Naive thymus-derived CD4-positive, alpha-beta T cell (primary cell): ENCODE data around the gene GOT2. TPM values are rescaled to one million over a fixed set of nuclear protein-coding genes. Genes with fewer than 3 reads are reported as not detected.
A peak's percentile ranks its signal among the peaks of the same experiment; 100 is the strongest.
"Not testable (repeated sequence)": the region's sequence is repeated elsewhere in the genome, so short reads cannot be mapped to it uniquely, and the experiment has no call there.

Experiments used
- ATAC-seq: fragments of 150-1000 bp; cut with Tn5 transposase; 2 replicates; pipeline ENCODE4 v1.10.0; 2021; ENCODE audit warnings: mild to moderate bottlenecking, moderate library complexity
- CTCF ChIA-PET: fragments of 350-600 bp; sonication (Branson Sonifier 250); formaldehyde crosslinking; loops from one replicate; lab custom pipeline; 2021; ENCODE audit warnings: antibody characterized with exemption; lab: Charles Lee
- POLR2A ChIA-PET: fragments of 350-600 bp; sonication (Branson Sonifier 250); formaldehyde crosslinking; loops from one replicate; lab custom pipeline; 2021; ENCODE audit warnings: antibody characterized with exemption, inconsistent platforms; lab: Charles Lee
- DNase-seq, 9 donors: peaks; one replicate each; pipeline versions ENCODE4 v3.0.0 to v3.0.0-alpha.2; 2020 to 2022; ENCODE audit warnings: mixed read lengths in 1 of 9
- H3K27ac ChIP-seq: one replicate; pipeline ENCODE4 v1.7.0; 2013; ENCODE audit warnings: mild to moderate bottlenecking, low read depth, low read length, moderate library complexity
- H3K27me3 ChIP-seq, 2 donors: one replicate each; pipeline ENCODE4 v1.7.0; 2013; ENCODE audit warnings: low read length in 2 of 2, mild to moderate bottlenecking in 2 of 2, moderate library complexity in 2 of 2; ENCODE audit not compliant: control insufficient read depth in 2 of 2, insufficient read depth in 2 of 2
- H3K36me3 ChIP-seq, 3 experiments: 1 replicate in 2 of 3; 2 replicates in 1 of 3; pipeline ENCODE4 v1.7.0; 2013; ENCODE audit warnings: low read length in 3 of 3, mild to moderate bottlenecking in 3 of 3, moderate library complexity in 1 of 3; ENCODE audit not compliant: insufficient read depth in 3 of 3, control insufficient read depth in 2 of 3
- H3K4me1 ChIP-seq, 2 donors: one replicate each; pipeline ENCODE4 v1.7.0; 2013; ENCODE audit warnings: low read length in 2 of 2, mild to moderate bottlenecking in 2 of 2, moderate library complexity in 1 of 2; ENCODE audit not compliant: control insufficient read depth in 2 of 2, insufficient read depth in 2 of 2
- H3K4me3 ChIP-seq: 2 replicates; pipeline ENCODE4 v1.7.0; 2013; ENCODE audit warnings: mild to moderate bottlenecking, low read length
- H3K9me3 ChIP-seq, 3 experiments: 1 replicate in 2 of 3; 2 replicates in 1 of 3; pipeline ENCODE4 v1.7.0; 2013; ENCODE audit warnings: low read length in 3 of 3; ENCODE audit not compliant: control insufficient read depth in 2 of 3
- H3K27ac Mint-ChIP-seq, 9 donors: one replicate each; pipeline ENCODE4 v1.8.0; 2020 to 2022; ENCODE audit warnings: mixed read lengths in 9 of 9, mild to moderate bottlenecking in 8 of 9, moderate library complexity in 5 of 9, inconsistent platforms in 2 of 9
- H3K27me3 Mint-ChIP-seq, 5 donors: one replicate each; pipeline ENCODE4 v1.8.0; 2021 to 2022; ENCODE audit warnings: mixed read lengths in 5 of 5, mild to moderate bottlenecking in 1 of 5
- H3K36me3 Mint-ChIP-seq, 5 donors: one replicate each; pipeline ENCODE4 v1.8.0; 2020 to 2022; ENCODE audit warnings: mixed read lengths in 5 of 5, mild to moderate bottlenecking in 3 of 5, inconsistent platforms in 1 of 5
- H3K4me1 Mint-ChIP-seq, 7 donors: one replicate each; pipeline ENCODE4 v1.8.0; 2020 to 2022; ENCODE audit warnings: mixed read lengths in 7 of 7, mild to moderate bottlenecking in 3 of 7, inconsistent platforms in 1 of 7
- H3K4me3 Mint-ChIP-seq, 10 donors: one replicate each; pipeline ENCODE4 v1.8.0; 2020 to 2022; ENCODE audit warnings: mild to moderate bottlenecking in 10 of 10, mixed read lengths in 10 of 10, moderate library complexity in 6 of 10, inconsistent platforms in 2 of 10
- H3K9me3 Mint-ChIP-seq, 11 donors: one replicate each; pipeline ENCODE4 v1.8.0; 2020 to 2022; ENCODE audit warnings: mixed read lengths in 11 of 11, mild to moderate bottlenecking in 4 of 11, inconsistent platforms in 1 of 11, moderate library complexity in 1 of 11
- intact Hi-C, 2 donors: fragments of 100-400 bp; cut with micrococcal nuclease; formaldehyde crosslinking; loops; one replicate each; pipeline ENCODE4 v1.15.1; 2023
- polyA plus RNA-seq, 2 donors: library from polyadenylated mRNA; unstranded; fragments of 300-500 nt; fragmentation: Illumina TruSeq; gene quantifications; one replicate each; pipeline ENCODE4 v1.2.3, GENCODE V29; 2021
- total RNA-seq, 6 experiments: library from RNA in 5 of 6; stranded (reverse) in 5 of 6; gene quantifications; 1 replicate in 5 of 6; 2 replicates in 1 of 6; pipeline ENCODE4 v1.2.3 and lab custom pipeline; 2021 to 2026

The GOT2 gene
- total and polyA plus RNA-seq, 7 experiments from 2014 or later = 24.3 to 90.1 (median 38.1) TPM

DNA sequence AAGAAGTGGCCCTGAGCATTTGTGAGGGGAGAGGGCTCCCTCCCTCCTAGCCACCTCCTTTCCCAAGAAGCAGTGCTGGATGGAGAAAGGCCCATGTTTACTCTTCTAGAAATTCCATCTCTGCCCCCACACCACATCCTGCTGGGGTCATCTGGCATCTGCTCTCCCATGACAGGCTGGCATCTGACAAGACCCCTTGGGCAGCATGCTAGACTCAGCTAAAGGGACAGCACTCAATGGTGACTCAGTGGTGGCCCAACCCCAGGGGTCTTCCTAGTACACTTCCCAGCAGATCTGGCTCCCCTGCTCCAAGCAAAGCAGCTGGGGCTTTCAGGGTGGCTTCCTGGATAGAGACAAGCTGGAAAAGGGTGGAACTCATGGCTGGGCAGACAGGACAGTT, 63.9 kb downstream of the GOT2 start:
- Mint-ChIP-seq H3K36me3 (peaks cover 2 to 37% (median 16%) of the 10 kb centered on the region in 5 donors), H3K4me3 (no peak overlapping the region), H3K4me1 (peaks cover 0 to 1% (median 0%) of the 10 kb centered on the region in 7 donors), H3K27me3 (no peaks in the 10 kb centered on the region), H3K27ac (no peak overlapping the region), H3K9me3 (no peaks in the 10 kb centered on the region)
- DNase-seq = no peak
- no peak overlapping the region for H3K27ac ChIP-seq
- ChIA-PET POLR2A (no interaction called here), CTCF (no interaction called here)
- H3K4me3 ChIP-seq = no peak overlapping the region
- no peaks in the 10 kb centered on the region for H3K27me3 ChIP-seq
- intact Hi-C loops = no loop called here
- ATAC-seq = no peak
- H3K4me1 ChIP-seq = no peaks in the 10 kb centered on the region
- no peaks in the 10 kb centered on the region for H3K9me3 ChIP-seq
- peaks cover 0 to 14% (median 0%) of the 10 kb centered on the region in 3 experiments for H3K36me3 ChIP-seq

GRCh38 chr16:58665200-58665599, 68.9 kb downstream of the GOT2 start:
- peaks cover 0 to 14% (median 0%) of the 10 kb centered on the region in 3 experiments for H3K36me3 ChIP-seq
- Mint-ChIP-seq H3K27me3 (no peaks in the 10 kb centered on the region), H3K4me1 (peaks cover 0 to 1% (median 0%) of the 10 kb centered on the region in 7 donors), H3K9me3 (no peaks in the 10 kb centered on the region), H3K36me3 (peaks cover 2 to 19% (median 14%) of the 10 kb centered on the region in 5 donors), H3K27ac (no peak overlapping the region), H3K4me3 (no peak overlapping the region)
- DNase-seq (no peak), ATAC-seq (no peak)
- POLR2A ChIA-PET = no interaction called here
- CTCF ChIA-PET = no interaction called here
- no peak overlapping the region for H3K27ac ChIP-seq
- H3K9me3 ChIP-seq = no peaks in the 10 kb centered on the region
- no peak overlapping the region for H3K4me3 ChIP-seq
- H3K27me3 ChIP-seq = no peaks in the 10 kb centered on the region
- intact Hi-C loops = loop anchor here in 1 of 2 donors (10.0 kb wide), 1 partner anchor 330 kb away; no protein-coding TSS in a partner anchor
- H3K4me1 ChIP-seq = no peaks in the 10 kb centered on the region

GRCh38 chr16:58661199-58661830, 72.8 kb downstream of the GOT2 start:
- Histone ChIP-seq H3K36me3 (no peaks in the 10 kb centered on the region), H3K4me1 (no peaks in the 10 kb centered on the region), H3K9me3 (no peaks in the 10 kb centered on the region), H3K27ac (no peak overlapping the region), H3K27me3 (no peaks in the 10 kb centered on the region), H3K4me3 (no peak overlapping the region)
- no peaks in the 10 kb centered on the region for H3K4me1 Mint-ChIP-seq
- ATAC-seq (peak; percentile 86), DNase-seq (peak in 1 of 9 donors; percentile 13)
- peaks cover 0 to 3% (median 1%) of the 10 kb centered on the region in 5 donors for H3K36me3 Mint-ChIP-seq
- no peaks in the 10 kb centered on the region for H3K9me3 Mint-ChIP-seq
- H3K27ac Mint-ChIP-seq = no peak overlapping the region
- H3K4me3 Mint-ChIP-seq = no peak overlapping the region
- H3K27me3 Mint-ChIP-seq = no peaks in the 10 kb centered on the region
- intact Hi-C loops = loop anchor here in 1 of 2 donors (1.0 to 10.0 kb wide), 2 partner anchors 149 to 327 kb away; no protein-coding TSS in a partner anchor
- ChIA-PET CTCF (no interaction called here), POLR2A (no interaction called here)

- H3K36me3 ChIP-seq, H3K9me3 Mint-ChIP-seq, H3K36me3 Mint-ChIP-seq, H3K27ac Mint-ChIP-seq, H3K27ac ChIP-seq, CTCF ChIA-PET, H3K4me1 ChIP-seq, H3K27me3 ChIP-seq, H3K9me3 ChIP-seq, DNase-seq, ATAC-seq, H3K4me3 ChIP-seq, H3K4me3 Mint-ChIP-seq, POLR2A ChIA-PET, H3K4me1 Mint-ChIP-seq, H3K27me3 Mint-ChIP-seq: not testable (repeated sequence)
- intact Hi-C loops = loop anchor here in 1 of 2 donors (10.0 kb wide), 1 partner anchor 325 kb away; no protein-coding TSS in a partner anchor
Measured at GRCh38 chr16:58659911-58660310, 74.2 kb downstream of the GOT2 start.

DNA sequence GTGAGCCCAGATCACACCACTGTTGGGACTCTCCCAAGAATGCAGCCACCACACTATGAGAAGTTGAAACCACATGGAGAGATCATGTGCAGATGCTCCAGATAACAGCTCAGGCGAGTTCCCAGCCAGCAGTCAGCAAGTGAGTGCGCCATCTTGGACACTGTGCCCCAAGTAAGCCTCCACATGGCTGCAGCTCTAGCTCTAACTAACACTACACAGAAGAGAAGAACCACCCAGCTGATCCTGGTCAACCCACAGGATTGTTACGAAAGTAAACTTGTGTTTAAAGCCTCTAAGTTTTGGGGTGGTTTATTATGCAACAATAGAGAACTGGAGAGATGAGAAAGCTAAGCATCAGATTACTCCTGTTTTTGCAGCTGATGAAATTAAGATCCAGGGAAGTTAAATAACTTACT, 75.3 kb downstream of the GOT2 start:
- no peak overlapping the region for H3K27ac Mint-ChIP-seq
- CTCF ChIA-PET = no interaction called here
- H3K27me3 ChIP-seq = no peaks in the 10 kb centered on the region
- POLR2A ChIA-PET = no interaction called here
- H3K27ac ChIP-seq = no peak overlapping the region
- no peak overlapping the region for H3K4me3 Mint-ChIP-seq
- no peaks in the 10 kb centered on the region for H3K4me1 ChIP-seq
- H3K4me3 ChIP-seq = no peak overlapping the region
- no peaks in the 10 kb centered on the region for H3K9me3 ChIP-seq
- DNase-seq = no peak
- ATAC-seq = no peak
- H3K4me1 Mint-ChIP-seq = no peaks in the 10 kb centered on the region
- H3K27me3 Mint-ChIP-seq = peaks cover 0 to 5% (median 0%) of the 10 kb centered on the region in 5 donors
- H3K36me3 ChIP-seq = no peaks in the 10 kb centered on the region
- intact Hi-C loops = no loop called here
- H3K36me3 Mint-ChIP-seq = no peaks in the 10 kb centered on the region
- H3K9me3 Mint-ChIP-seq = no peaks in the 10 kb centered on the region

Other genes starting within 250 kb of the GOT2 start
- gene NDRG4, start 234.2 kb downstream of the GOT2 start, total RNA-seq = 1 to 10 TPM; 1.1 to 5.3 (median 2.7) TPM
- gene NDRG4, start 234.2 kb downstream of the GOT2 start, polyA plus RNA-seq = 1 to 10 TPM in 1 of 2 donors, under 1 TPM in 1; 0.63 to 1.5 TPM
- 10 to 100 TPM; 20.7 to 41.3 (median 39.0) TPM for gene SETD6, start 218.8 kb downstream of the GOT2 start, total RNA-seq
- gene SETD6, start 218.8 kb downstream of the GOT2 start, polyA plus RNA-seq = 10 to 100 TPM in 1 of 2 donors, 1 to 10 TPM in 1; 9.8 to 13.3 TPM
- 100 to 1,000 TPM; 216 to 249 (median 236) TPM for gene CNOT1, start 104.5 kb downstream of the GOT2 start, total RNA-seq
- gene CNOT1, start 104.5 kb downstream of the GOT2 start, polyA plus RNA-seq = 100 to 1,000 TPM in 1 of 2 donors, 10 to 100 TPM in 1; 81.2 to 114 TPM
- 10 to 100 TPM; 10.2 to 16.8 (median 16.7) TPM for gene SLC38A7, start 49.5 kb downstream of the GOT2 start, total RNA-seq
- gene SLC38A7, start 49.5 kb downstream of the GOT2 start, polyA plus RNA-seq = 1 to 10 TPM; 3.4 to 5.6 TPM